MM.1S (cell line): ENCODE data around the gene ADAM30.

Experiments
- DNase-seq: peaks from one replicate; pipeline ENCODE4 v3.0.0-alpha.2; 2015
- H2AFZ ChIP-seq: fragments of 300-600 bp; sonication (generic); 2 replicates; pipeline ENCODE4 v1.6.0; 2016; ENCODE audit warnings: antibody characterized with exemption, low read length
- H3F3A ChIP-seq: fragments of 300-600 bp; sonication (generic); 2 replicates; pipeline ENCODE4 v1.6.1; 2016; ENCODE audit warnings: mild to moderate bottlenecking, antibody characterized with exemption, low read length, moderate library complexity, mixed read lengths; ENCODE audit not compliant: insufficient read depth
- H3K27ac ChIP-seq: fragments of 300-600 bp; sonication (generic); 2 replicates; pipeline ENCODE4 v1.5.1; 2016; ENCODE audit warnings: mild to moderate bottlenecking, low read length
- H3K27me3 ChIP-seq: fragments of 300-600 bp; sonication (generic); replicated peaks from 2 replicates; pipeline ENCODE4 v1.6.0; 2016; ENCODE audit warnings: low read length; ENCODE audit not compliant: insufficient read depth
- H3K36me3 ChIP-seq: fragments of 300-600 bp; sonication (generic); replicated peaks from 2 replicates; pipeline ENCODE4 v1.6.1; 2016; ENCODE audit warnings: mild to moderate bottlenecking, low read length, mixed read lengths; ENCODE audit not compliant: insufficient read depth
- H3K4me1 ChIP-seq: fragments of 300-600 bp; sonication (generic); 2 replicates; pipeline ENCODE4 v1.6.1; 2016; ENCODE audit warnings: low read length, mixed read lengths
- H3K4me2 ChIP-seq: fragments of 300-600 bp; sonication (generic); 2 replicates; pipeline ENCODE4 v1.6.0; 2016; ENCODE audit warnings: low read depth, low read length
- H3K4me3 ChIP-seq: fragments of 300-600 bp; sonication (generic); 2 replicates; pipeline ENCODE4 v1.5.1; 2016; ENCODE audit warnings: low read length, mixed read lengths
- H3K79me2 ChIP-seq: fragments of 300-600 bp; sonication (generic); 2 replicates; pipeline ENCODE4 v1.6.1; 2016; ENCODE audit warnings: mixed run types, low read length, mixed read lengths
- H3K9ac ChIP-seq: fragments of 300-600 bp; sonication (generic); 2 replicates; pipeline ENCODE4 v1.6.1; 2016; ENCODE audit warnings: low read length, mixed read lengths
- H3K9me2 ChIP-seq: fragments of 300-600 bp; sonication (generic); replicated peaks from 2 replicates; pipeline ENCODE4 v1.6.1; 2016; ENCODE audit warnings: mild to moderate bottlenecking, low read length, mixed read lengths; ENCODE audit not compliant: insufficient read depth
- H3K9me3 ChIP-seq: fragments of 300-600 bp; sonication (generic); replicated peaks from 2 replicates; pipeline ENCODE4 v1.6.1; 2016; ENCODE audit warnings: mild to moderate bottlenecking, low read length, mixed read lengths; ENCODE audit not compliant: insufficient read depth
- H4K20me1 ChIP-seq: fragments of 300-600 bp; sonication (generic); 2 replicates; pipeline ENCODE4 v1.6.1; 2016; ENCODE audit warnings: mild to moderate bottlenecking, low read length, moderate library complexity, mixed read lengths; ENCODE audit not compliant: insufficient read depth
- EZH2 ChIP-seq: fragments of 300-600 bp; sonication (generic); optimal IDR thresholded peaks from 2 replicates; pipeline ENCODE3; 2017; ENCODE audit warnings: low read depth, mild to moderate bottlenecking, antibody characterized with exemption, low read length, mixed read lengths
- EZH2phosphoT487 ChIP-seq: fragments of 300-600 bp; sonication (generic); IDR thresholded peaks from 2 replicates; pipeline ENCODE4 v1.6.1; 2018; ENCODE audit warnings: antibody characterized with exemption, low read length
- TF ChIP-seq, protein P1 (sequence below): fragments of 300-600 bp; sonication (generic); IDR thresholded peaks from 2 replicates; pipeline ENCODE4 v1.5.1; 2016; ENCODE audit warnings: antibody characterized with exemption, low read length, mixed read lengths

Gene ADAM30

GRCh38 chr1:119924948-119925898, 28.9 kb upstream of the ADAM30 start:
- no peak for DNase-seq
- TF ChIP-seq EZH2phosphoT487: no peak
- TF ChIP-seq, protein P1, sequence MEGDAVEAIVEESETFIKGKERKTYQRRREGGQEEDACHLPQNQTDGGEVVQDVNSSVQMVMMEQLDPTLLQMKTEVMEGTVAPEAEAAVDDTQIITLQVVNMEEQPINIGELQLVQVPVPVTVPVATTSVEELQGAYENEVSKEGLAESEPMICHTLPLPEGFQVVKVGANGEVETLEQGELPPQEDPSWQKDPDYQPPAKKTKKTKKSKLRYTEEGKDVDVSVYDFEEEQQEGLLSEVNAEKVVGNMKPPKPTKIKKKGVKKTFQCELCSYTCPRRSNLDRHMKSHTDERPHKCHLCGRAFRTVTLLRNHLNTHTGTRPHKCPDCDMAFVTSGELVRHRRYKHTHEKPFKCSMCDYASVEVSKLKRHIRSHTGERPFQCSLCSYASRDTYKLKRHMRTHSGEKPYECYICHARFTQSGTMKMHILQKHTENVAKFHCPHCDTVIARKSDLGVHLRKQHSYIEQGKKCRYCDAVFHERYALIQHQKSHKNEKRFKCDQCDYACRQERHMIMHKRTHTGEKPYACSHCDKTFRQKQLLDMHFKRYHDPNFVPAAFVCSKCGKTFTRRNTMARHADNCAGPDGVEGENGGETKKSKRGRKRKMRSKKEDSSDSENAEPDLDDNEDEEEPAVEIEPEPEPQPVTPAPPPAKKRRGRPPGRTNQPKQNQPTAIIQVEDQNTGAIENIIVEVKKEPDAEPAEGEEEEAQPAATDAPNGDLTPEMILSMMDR: no peak
- no peak for TF ChIP-seq EZH2
- Histone ChIP-seq H3K27ac (no peak overlapping the region), H3K9me2 (no peaks in the 10 kb centered on the region), H3K9ac (no peak overlapping the region), H3K27me3 (no peaks in the 10 kb centered on the region), H3K9me3 (no peaks in the 10 kb centered on the region), H3K4me2 (no peak overlapping the region), H3K36me3 (no peaks in the 10 kb centered on the region), H2AFZ (no peak overlapping the region), H3F3A (no peaks in the 10 kb centered on the region), H3K4me3 (no peak overlapping the region), H3K79me2 (no peaks in the 10 kb centered on the region), H4K20me1 (no peaks in the 10 kb centered on the region), H3K4me1 (no peaks in the 10 kb centered on the region)

DNA sequence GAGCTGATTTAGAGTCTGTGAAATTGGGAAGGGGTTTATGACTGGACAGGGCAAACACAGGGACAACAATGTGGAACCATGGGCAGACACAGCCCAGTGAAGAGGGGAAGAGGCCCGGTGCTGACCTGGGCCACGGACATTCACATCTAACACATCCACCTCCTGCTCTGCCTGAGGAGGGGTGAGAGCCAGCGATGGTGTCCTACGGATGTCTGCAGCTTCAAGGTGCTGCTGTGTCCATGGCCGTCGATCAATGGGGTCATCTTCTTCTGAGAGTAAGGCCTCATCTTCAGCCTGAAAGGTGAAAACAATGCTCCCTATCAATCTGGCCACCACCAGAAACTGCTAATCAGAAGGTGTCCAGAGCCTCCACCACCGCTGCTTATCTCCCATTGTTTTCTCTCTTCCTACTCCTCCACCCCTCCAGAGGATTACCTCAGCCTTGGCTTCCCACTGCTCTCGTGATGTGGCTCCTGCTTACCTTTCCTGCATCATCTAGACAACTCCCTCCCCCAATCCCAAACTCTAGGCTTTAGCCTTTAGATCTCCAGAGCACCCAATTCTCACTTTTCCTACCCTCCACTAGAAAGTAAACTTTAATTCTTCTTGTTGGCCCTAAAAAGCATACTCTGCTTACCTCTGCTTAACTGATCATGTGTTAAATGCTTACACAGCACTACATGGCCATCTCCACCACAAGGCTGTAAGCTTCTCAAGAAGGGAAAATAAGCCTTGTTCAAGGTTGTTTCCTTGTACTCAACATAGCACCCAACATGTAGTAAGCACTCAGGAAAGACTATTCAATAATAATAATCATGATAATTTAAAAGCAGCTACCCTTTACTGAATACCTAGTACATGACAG, 24.0 kb upstream of the ADAM30 start:
- TF ChIP-seq EZH2: no peak
- TF ChIP-seq EZH2phosphoT487: no peak
- TF ChIP-seq, protein P1: no peak
- Histone ChIP-seq H2AFZ (no peak overlapping the region), H3K4me2 (no peak overlapping the region), H3K4me3 (no peak overlapping the region), H3K27me3 (no peaks in the 10 kb centered on the region), H3K9me2 (no peaks in the 10 kb centered on the region), H3K36me3 (no peaks in the 10 kb centered on the region), H3F3A (no peaks in the 10 kb centered on the region), H3K9me3 (no peaks in the 10 kb centered on the region), H3K9ac (no peak overlapping the region), H3K4me1 (no peaks in the 10 kb centered on the region), H4K20me1 (no peaks in the 10 kb centered on the region), H3K27ac (no peak overlapping the region), H3K79me2 (no peaks in the 10 kb centered on the region)
- no peak for DNase-seq

DNA sequence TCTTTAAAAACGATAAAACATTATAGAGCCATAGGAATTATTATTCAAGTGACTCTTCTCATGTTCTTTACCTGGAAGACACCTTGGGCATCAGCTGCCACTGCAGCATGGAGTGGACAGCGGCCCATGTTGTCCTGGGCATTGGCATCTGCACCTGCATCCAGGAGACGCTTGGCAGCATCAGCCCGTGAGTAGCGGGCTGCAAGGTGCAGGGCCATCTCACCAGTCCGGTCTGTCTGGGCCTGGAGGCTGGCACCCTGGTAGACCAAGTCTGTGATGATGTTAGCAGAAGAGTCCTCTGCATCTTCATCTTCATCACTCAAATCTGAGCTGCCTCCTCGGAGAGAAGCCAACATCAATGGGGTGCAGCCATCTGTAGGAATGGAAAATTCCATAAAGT, 22.9 kb upstream of the ADAM30 start:
- Histone ChIP-seq H3K36me3 (no peaks in the 10 kb centered on the region; the same call in 1 of the 2 replicates), H3K27ac (no peak overlapping the region), H3K4me1 (no peaks in the 10 kb centered on the region), H3K79me2 (no peaks in the 10 kb centered on the region), H3K9me2 (no peaks in the 10 kb centered on the region), H3F3A (no peaks in the 10 kb centered on the region), H3K27me3 (no peaks in the 10 kb centered on the region), H3K9me3 (no peaks in the 10 kb centered on the region), H2AFZ (no peak overlapping the region), H3K4me2 (no peak overlapping the region), H3K9ac (no peak overlapping the region), H3K4me3 (no peak overlapping the region), H4K20me1 (no peaks in the 10 kb centered on the region)
- no peak for TF ChIP-seq EZH2
- TF ChIP-seq, protein P1: no peak
- no peak for TF ChIP-seq EZH2phosphoT487
- DNase-seq: no peak
